Right lobe of liver (tissue), 4 donors: ENCODE data around the gene GPC6.

Experiments used
- POLR2A ChIP-seq: fragments of 450-650 bp; IDR thresholded peaks from one replicate; pipeline ENCODE4 v1.6.1; 2017; ENCODE audit warnings: antibody characterized with exemption, mild to moderate bottlenecking
- TF ChIP-seq, protein P1 (sequence below), 4 donors: fragments of 200-600 bp in 3 of 4; fragments of 450-650 bp in 1 of 4; IDR thresholded peaks; one replicate each; pipeline versions ENCODE4 v1.5.1 to v1.8.0; 2016 to 2022; ENCODE audit warnings: antibody characterized with exemption in 4 of 4, mild to moderate bottlenecking in 2 of 4
- donor health status: DM: no; HTN: no; CAD: no.
- donor health status: DM: no; HTN: no; CAD: no.
- donor health status: DM: no; HTN: yes; CAD: no.

DNA sequence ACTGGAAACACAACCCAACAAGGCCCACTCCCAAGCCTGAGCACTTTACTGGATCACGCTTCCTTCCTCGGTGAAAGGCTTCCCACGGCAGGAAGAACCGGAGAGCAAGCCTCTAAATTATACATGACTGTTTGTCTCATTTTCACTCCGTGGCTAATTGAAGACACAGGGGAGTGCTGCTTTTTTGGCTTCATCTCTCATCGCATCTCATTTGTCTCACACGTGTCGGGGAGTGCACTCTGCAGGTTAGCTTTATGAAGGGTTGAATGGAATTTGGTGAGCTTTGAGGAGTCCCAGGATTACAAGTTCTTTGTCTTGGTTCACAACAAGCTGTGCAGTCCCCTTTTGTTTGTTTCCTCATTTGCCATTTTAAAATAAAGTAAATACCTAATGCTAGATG lies 544.6 kb downstream of the GPC6 start:
- no peak for TF ChIP-seq POLR2A
- TF ChIP-seq, protein P1, sequence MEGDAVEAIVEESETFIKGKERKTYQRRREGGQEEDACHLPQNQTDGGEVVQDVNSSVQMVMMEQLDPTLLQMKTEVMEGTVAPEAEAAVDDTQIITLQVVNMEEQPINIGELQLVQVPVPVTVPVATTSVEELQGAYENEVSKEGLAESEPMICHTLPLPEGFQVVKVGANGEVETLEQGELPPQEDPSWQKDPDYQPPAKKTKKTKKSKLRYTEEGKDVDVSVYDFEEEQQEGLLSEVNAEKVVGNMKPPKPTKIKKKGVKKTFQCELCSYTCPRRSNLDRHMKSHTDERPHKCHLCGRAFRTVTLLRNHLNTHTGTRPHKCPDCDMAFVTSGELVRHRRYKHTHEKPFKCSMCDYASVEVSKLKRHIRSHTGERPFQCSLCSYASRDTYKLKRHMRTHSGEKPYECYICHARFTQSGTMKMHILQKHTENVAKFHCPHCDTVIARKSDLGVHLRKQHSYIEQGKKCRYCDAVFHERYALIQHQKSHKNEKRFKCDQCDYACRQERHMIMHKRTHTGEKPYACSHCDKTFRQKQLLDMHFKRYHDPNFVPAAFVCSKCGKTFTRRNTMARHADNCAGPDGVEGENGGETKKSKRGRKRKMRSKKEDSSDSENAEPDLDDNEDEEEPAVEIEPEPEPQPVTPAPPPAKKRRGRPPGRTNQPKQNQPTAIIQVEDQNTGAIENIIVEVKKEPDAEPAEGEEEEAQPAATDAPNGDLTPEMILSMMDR (IDR thresholded peaks at IDR 0.05) = no peak
